NCI-H1694 (cell line): ENCODE results near the gene NDUFS3.
"Not testable (repeated sequence)": the region's sequence is repeated elsewhere in the genome, so short reads cannot be mapped to it uniquely, and the experiment has no call there.

Experiments
- DNase-seq: peaks from one replicate; lab custom pipeline; 2025; lab: John Stamatoyannopoulos, UW

The NDUFS3 gene

DNA sequence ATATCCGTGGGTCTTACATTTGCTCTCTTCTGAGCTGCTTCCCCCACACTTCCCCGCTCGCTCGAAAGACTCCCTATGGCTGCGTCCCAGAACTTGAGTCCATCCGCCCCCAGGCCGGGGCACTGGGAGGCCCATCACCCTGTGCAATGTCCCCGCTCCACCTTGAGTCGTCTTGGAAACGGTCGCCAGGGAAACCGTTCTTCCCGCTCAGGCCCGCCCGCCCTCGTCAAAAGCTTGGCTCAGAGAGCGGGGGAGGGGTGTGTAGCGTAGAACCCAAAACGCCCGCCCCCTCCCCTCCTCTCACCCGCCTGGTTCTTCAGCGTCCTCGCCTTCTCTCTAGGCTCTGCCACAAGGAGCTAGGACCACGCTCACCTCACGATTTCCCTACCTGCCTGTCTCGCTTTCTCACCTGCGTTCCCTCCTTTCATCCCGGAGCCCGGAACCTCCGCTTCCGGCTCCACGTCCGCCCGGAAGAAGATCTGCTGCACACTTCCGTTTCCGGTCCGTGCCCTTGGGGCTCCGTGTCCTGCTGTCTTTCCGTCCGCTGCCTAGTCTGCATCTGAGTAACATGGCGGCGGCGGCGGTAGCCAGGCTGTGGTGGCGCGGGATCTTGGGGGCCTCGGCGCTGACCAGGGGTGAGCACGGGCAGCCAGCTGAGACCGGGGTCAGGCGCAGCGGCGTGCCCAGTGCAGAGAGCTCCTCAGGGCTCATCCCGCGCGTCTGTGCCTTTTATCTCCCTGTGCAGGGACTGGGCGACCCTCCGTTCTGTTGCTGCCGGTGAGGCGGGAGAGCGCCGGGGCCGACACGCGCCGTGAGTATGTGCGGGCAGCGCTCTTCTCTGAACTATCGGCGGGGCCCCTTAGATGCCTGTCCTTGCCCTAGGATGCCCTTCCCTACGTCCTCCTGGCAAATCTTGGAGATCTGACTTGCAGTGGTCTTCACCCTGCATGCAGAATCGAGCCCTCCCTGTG, at the start of gene NDUFS3, which contains the start of gene KBTBD4:
NDUFS3 (plus strand) TSS at position 551 of the 971 bp plus-strand sequence; CDS start at position 569, 18 bp downstream.
KBTBD4 (minus strand) TSS at position 447 of the 971 bp plus-strand sequence; CDS start at position 428, 19 bp downstream.
- DNase-seq: peak; percentile 61

DNA sequence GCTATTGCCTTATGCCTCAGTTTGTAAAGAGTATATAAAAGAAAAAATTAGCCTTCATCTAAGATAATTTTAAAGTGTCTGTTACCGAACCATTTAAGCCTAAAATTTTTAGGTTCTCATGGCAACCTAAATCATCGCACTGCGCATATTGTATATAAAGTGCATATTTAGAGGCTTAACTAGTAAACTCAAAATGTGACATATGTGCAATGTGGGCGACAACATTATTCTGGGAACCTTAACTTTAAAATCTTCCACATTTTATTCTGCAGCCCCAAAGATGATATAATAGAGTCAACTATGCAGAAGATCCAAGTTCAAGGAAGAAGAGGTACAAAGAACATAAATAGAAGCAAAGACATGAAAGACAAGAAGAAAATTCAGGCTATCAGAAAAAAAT, 48.9 kb upstream of the NDUFS3 start:
- DNase-seq: no peak

GRCh38 chr11:47530721-47531120, 48.2 kb upstream of the NDUFS3 start:
- not testable (repeated sequence) for DNase-seq

DNA sequence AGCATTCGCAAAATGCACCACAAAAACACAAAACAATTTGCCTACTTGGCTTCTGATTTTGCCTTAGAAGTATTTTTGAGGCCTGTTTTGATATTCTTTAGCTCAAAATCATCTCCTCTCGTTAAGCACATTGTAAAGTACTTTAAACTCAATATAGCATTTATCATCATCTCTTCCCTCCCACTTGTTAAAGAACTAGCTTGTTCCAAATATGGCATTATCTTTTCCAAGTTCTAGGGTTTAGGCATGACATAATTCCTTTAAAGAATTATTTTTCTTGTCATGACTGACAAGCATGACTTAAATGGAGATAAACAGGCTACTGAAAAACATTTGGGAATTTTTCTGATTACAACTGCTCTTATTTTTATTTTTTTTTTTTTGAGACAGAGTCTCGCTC, 47.2 kb upstream of the NDUFS3 start:
- DNase-seq: no peak

GRCh38 chr11:47532597-47533213, 46.2 kb upstream of the NDUFS3 start:
- DNase-seq: no peak

DNA sequence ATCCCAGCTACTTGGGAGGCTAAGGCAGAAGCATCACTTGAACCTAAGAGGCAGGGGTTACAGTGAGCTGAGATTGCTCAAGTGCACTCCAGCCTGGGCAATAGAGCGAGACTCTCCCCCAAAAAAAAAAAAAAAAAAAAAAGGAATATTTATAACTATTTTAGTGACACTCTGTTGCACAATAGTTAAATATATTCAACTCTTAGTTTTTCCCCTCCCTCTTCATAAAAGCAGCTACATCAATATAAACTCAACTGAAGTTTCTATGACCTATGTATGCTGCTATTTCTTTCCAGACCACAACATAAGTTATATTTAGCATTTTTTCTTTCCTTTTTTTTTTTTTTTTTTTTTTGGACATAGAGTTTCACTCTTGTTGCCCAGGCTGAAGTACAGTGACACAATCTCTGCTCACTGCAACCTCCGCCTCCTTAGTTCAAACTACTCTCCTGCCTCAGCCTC, 45.2 kb upstream of the NDUFS3 start:
- no peak for DNase-seq

- no peak for DNase-seq
These were observed 44.1 kb upstream of the NDUFS3 start for GRCh38 chr11:47534704-47535251.

DNA sequence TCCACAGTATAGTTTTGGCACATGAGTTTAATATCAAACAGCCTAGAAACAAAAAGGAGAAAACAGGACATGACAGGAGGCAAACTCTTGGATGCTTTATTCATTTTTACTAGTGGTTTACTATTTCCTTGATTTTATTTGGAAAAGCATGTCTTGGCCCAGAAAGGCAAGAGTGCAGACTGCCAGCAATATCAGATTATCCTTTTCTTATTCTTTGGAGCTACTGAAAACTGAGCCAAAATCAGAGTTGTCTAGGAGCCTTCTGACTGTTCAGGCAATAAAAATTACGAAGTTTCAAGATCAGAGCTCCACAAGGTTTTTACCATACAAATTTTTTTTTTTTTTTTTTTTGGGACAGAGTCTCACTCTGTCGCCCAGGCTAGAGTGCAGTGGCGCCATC, 42.0 kb upstream of the NDUFS3 start:
- no peak for DNase-seq

DNA sequence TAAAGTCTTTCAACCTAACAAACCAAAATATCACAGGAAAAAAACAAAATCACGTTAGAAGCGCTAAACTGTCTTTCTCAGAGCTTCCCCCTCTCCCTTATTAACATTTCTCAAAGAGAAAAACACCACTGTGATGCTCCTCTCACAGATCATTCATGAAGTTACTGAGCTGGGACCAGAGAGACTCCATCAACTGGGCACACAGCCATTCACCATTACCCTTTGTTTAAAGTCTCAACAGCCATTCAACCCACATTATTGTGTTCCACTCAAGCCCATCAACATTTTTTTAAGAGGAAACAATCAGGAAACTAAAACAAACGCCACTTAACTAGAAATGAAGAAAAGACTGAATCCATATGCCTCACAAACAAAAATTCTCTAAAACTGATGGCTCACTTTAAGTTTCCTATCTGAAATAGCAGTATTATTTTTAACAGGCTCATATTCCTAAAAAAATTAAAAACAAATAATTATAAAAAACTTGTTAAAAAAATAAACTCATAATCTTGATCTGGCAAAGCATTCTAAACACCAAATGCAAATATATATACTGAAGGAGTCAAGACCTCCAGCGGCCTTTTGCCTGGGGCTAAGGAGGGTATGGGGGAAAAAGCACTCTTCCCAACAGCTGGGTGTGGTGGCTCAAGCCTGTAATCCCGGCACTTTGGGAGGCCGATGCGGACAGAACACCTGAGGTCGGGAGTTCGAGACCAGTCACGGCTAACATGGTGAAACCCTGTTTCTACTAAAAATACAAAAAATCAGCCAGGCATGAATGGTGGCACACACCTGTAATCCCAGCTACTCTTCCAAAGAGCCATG, 39.9 kb upstream of the NDUFS3 start:
- DNase-seq: no peak

- DNase-seq: no peak
These were observed 39.2 kb upstream of the NDUFS3 start for GRCh38 chr11:47539681-47540039.

DNA sequence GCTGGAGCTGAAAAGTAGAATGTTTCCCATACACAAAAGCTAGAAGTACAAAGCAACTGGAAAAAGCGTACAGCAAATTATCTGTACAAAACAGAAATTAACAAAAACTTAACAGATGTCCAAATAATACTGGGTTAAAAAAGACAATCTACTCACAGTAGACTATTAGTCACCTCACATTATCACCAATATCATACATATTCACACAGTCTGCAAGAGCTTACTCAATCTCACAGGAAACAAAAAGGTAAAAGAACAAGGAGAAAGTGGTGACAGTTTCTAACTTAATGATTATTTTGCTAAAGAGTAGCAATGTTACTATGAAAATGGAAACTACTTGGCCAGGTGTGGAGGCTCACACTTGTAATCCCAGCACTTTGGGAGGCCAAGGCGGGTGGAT, 37.8 kb upstream of the NDUFS3 start:
- no peak for DNase-seq

DNA sequence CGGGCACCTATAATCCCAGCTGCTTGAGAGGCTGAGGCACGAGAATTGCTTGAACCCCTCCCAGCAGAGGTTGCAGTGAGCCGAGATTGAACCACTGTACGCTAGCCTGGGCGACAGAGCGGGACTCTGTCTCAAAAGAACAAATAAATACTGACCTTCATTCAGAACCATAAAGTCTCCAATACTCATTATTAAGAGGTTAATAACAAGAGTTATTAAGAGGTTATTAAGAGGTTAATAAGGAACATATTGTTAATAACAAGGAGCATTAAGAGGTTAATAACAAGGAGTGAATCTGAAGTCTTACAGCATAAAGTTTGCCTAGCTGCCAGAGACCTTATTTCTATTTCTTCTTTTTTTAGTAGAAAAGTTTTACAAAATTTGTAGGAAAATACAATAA, 33.6 kb upstream of the NDUFS3 start:
- DNase-seq: no peak

DNA sequence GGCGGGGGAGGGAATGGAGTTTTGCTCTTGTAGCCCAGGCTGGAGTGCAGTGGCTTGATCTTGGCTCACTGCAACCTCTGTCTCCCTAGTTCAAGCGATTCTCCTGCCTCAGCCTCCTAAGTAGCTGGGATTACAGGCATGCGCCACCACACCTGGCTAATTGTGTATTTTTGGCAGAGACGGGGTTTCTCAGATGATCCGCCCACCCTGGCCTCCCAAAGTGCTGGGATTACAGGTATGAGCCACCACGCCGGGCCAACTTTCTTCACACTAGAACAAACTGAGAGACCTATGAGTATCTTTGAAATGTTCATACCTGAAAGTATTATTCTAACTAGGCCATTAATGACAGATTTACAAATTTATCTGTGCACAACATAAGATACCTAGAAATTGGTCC, 32.6 kb upstream of the NDUFS3 start:
- DNase-seq: not testable (repeated sequence)

DNA sequence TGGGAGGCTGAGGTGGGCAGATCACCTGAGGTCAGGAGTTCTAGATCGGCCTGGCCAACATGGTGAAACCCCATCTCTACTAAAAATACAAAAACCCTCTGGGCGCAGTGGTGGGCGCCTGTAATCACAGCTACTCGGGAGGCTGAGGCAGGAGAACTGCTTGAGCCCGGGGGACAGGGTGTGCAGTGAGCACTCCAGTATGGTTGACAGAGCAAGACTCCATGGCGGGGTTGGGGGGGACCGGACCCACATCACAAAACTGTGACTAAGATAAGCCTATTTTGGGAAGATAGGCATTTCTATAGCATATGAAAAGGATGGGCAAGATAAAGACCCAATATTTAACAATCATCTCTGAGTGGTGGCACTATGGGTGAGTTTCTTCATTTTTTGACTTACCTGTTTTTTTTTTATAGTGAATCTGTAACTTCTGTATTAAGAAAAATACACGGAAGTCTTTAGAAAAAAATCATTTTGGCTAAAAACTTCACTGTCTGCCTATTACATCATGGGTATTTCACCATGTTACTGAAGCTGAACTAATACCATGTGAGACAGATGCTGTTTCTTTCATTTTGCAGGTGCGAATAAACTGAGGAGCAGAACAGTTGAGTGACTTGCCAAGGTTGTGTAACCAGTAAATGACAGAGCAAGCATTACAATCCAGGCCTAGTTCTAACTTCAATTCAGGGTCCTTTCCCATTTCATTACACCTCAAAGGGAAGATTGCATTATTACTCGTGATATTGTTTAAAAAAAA, 28.4 kb upstream of the NDUFS3 start:
- DNase-seq: no peak

DNA sequence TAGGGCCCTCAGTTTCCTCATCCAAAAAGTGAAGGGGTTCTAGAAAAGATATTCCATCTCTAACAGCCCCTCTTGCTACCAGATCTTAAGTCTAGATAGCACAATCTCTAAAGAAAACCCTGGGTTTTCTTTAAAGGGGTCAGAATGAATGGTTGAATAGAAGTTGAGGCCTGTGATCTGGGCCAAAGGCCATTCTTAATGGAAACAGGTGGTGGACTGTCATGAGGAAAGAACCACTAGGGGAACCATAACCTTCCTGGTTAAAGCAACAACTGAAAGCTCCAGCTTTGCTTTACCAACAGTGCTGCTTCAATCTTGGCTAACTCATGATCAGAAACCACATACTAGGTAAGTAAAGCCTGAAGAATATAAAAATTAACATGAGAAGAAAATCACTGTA, 27.8 kb upstream of the NDUFS3 start:
- no peak for DNase-seq

DNA sequence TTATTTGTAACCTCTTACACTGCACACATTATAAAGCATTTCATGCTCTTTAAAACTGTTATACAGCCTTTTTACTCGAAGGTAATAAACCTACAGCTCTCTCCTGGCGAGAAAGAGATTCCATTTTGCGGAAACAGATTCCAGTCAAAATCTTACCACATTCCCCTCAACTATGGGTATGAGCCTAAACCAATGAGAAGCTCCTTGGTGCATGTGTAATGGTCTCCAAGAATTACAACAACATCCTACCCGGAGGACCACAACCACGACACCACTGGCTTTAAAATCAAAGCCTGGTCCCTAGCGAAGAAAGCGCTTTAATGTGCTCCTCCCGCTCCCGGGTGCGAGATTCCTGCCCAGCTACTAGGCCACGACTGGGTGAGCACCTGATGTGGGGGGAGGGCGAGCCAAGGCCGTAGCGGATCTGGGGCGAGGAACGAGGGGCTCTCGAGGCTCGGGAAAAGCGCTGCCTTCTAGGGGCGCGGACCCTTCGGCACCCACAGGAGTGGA, 26.8 kb upstream of the NDUFS3 start:
- DNase-seq: no peak

DNA sequence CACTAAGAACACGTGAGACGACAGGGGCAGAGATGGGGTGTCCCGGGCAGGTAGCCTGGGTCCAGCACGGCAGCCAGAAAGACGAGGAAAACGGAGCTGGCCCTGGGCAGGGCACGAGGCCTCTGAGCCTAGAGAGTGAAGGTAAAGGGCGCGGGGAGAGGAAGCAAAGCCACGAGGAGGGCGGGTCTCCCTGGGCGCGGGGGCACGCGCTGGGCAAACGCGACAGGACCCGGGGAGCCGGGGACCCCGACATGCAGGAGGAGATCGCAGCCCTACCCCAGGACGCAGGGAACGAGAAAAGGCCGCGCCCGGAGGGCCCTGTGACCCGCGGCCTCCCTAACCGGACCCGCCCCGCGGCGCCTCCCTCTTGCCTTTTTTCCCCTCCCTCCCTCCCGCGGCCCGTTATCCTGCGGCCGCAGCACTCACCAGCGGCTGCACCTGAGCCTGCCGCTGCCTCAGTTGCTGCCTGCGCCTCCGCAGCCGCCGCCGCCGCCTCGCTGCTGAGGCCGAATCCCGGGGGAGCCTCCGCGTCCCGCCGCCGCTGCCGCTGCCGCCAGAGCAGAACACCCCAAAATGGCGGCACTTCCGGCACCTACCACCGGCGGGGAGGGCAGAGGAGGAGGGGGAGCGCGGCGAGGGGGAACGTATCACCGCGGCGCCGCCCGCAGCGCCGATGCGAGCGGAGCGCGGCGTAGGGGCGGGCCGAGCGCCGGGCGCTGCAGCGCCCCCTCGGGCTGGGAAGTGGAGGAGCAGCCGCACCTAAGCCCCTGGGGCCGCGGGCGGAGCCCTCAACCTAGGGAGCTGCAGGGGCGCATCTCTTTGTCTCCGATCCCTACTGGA, 26.1 kb upstream of the NDUFS3 start, which contains the start of gene CELF1:
CELF1 (minus strand) TSS at position 567 of the 840 bp plus-strand sequence. CDS start 53,609 bp downstream, outside the sequence.
- peak; percentile 72 for DNase-seq

- DNase-seq: no peak
These were observed 25.5 kb upstream of the NDUFS3 start for GRCh38 chr11:47553406-47553743.

GRCh38 chr11:47557004-47557403, 21.9 kb upstream of the NDUFS3 start:
- DNase-seq: not testable (repeated sequence)

- no peak for DNase-seq
These were observed 20.2 kb upstream of the NDUFS3 start for GRCh38 chr11:47558695-47559094.
